Gastrocnemius medialis (tissue), 4 donors: ENCODE data around the gene APOA1. TPM values are rescaled to one million over a fixed set of nuclear protein-coding genes. Genes with fewer than 3 reads are reported as not detected.

Experiments
- ATAC-seq, 2 donors: fragments of 150-250 bp; one replicate each; pipeline ENCODE4 v1.9.1; 2016
- DNase-seq, 2 donors: peaks; one replicate each; pipeline ENCODE4 v3.0.0-alpha.2; 2019
- H3K27ac ChIP-seq, 4 donors: fragments of 200-600 bp; sonication (generic); 1 replicate in 1 of 4; 2 replicates in 3 of 4; pipeline ENCODE4 v1.5.1; 2016 to 2018; ENCODE audit warnings: mild to moderate bottlenecking in 2 of 4, moderate library complexity in 1 of 4
- H3K27me3 ChIP-seq, 3 donors: fragments of 200-600 bp; sonication (generic) in 2 of 3; 1 replicate in 1 of 3; 2 replicates in 2 of 3; pipeline versions ENCODE4 v1.5.1 to v1.6.0; 2016 to 2019; ENCODE audit warnings: mild to moderate bottlenecking in 1 of 3, moderate library complexity in 1 of 3
- H3K36me3 ChIP-seq, 2 donors: fragments of 200-600 bp; sonication (generic) in 1 of 2; one replicate each; pipeline ENCODE4 v1.5.1; 2017 to 2018
- H3K4me1 ChIP-seq, 2 donors: fragments of 200-600 bp; sonication (generic) in 1 of 2; one replicate each; pipeline ENCODE4 v1.5.1; 2016 to 2017; ENCODE audit warnings: mild to moderate bottlenecking in 2 of 2
- H3K4me3 ChIP-seq, 4 donors: fragments of 200-600 bp; sonication (generic) in 3 of 4; 1 replicate in 1 of 4; 2 replicates in 3 of 4; pipeline ENCODE4 v1.5.1; 2016 to 2019; ENCODE audit warnings: mild to moderate bottlenecking in 2 of 4
- H3K9me3 ChIP-seq, 3 donors: fragments of 200-600 bp; sonication (generic) in 2 of 3; 1 replicate in 1 of 3; 2 replicates in 2 of 3; pipeline ENCODE4 v1.5.1; 2016 to 2019
- POLR2A ChIP-seq, 2 donors: fragments of 450-650 bp; IDR thresholded peaks; one replicate each; pipeline ENCODE4 v1.6.1; 2017; ENCODE audit warnings: antibody characterized with exemption in 2 of 2, mild to moderate bottlenecking in 2 of 2, moderate library complexity in 2 of 2
- in situ Hi-C, 4 donors: fragments of 200-750 bp; cut with MboI; loops; one replicate each; pipeline versions ENCODE4 v1.15.0 to v1.8.0; 2017; ENCODE audit warnings: low sequenced_read_pairs in 4 of 4
- intact Hi-C: fragments of 100-400 bp; cut with DNase I; formaldehyde crosslinking; loops from one replicate; pipeline ENCODE4 v1.15.1; 2023; ENCODE audit warnings: low total_unique reads
- total RNA-seq, 4 donors: library from RNA; depleted of rRNA; stranded (reverse); fragments of >200 nt; gene quantifications; one replicate each; pipeline versions ENCODE4 v1.1.0 to v1.2.3, GENCODE V29; 2016
- TF ChIP-seq, protein P1 (sequence below), 5 experiments: fragments of 450-650 bp in 3 of 5; fragments of 200-600 bp in 2 of 5; sonication (generic) in 2 of 5; IDR thresholded peaks in 4 of 5; conservative IDR thresholded peaks in 1 of 5; 1 replicate in 4 of 5; 2 replicates in 1 of 5; pipeline ENCODE4 v1.5.1; 2016 to 2019; ENCODE audit warnings: antibody characterized with exemption in 5 of 5, mild to moderate bottlenecking in 3 of 5, moderate library complexity in 3 of 5

APOA1 gene
- total RNA-seq, 4 donors from 2014 or later, result 0.56 to 35.8 (median 18.2) TPM; not detected in 1

DNA sequence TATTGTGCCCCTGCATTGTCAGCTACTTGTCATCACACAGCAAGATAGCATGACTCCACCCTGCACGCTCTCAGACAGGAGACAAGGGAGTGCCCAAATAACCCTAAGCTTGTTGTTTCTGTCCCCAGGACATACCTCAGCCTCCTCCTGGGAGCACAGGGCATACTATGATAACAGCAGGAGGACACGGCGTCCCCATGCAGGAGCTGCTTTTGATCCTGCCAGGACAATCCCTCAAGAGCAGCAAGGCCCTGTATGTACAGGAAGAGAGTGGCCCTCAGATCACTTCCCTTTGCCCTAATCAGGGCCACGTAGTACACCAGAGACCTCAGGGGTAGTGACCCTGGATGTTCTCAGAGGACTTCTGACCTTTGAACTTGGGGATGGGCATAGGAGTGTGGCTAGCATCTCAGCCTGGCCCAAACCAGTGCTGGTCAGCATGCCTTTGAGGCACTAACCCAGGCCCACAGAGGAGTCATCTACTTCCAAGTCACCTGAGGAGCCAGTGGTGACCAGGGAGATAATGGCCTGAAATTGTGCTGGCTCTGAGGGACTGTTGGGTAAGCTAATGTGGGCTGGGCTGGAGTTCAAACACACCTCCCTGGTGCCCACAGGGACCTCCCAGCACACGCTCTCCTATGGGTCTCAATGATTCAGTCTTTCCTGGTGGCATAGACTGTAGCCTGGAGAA, 23.5 kb downstream of the APOA1 start:
- Histone ChIP-seq H3K9me3 (no peaks in the 10 kb centered on the region), H3K4me1 (peaks cover 0 to 16% of the 10 kb centered on the region in 2 donors), H3K36me3 (no peaks in the 10 kb centered on the region), H3K4me3 (no peak overlapping the region), H3K27ac (peak overlapping the region; percentile 59 to 75 (median 69)), H3K27me3 (no peaks in the 10 kb centered on the region)
- ATAC-seq (peak; percentile 77 to 79), DNase-seq (peak in 1 of 2 donors; percentile 40)
- intact Hi-C loops, result no loop called here
- no peak for TF ChIP-seq POLR2A (IDR thresholded peaks at IDR 0.05)
- TF ChIP-seq, protein P1, sequence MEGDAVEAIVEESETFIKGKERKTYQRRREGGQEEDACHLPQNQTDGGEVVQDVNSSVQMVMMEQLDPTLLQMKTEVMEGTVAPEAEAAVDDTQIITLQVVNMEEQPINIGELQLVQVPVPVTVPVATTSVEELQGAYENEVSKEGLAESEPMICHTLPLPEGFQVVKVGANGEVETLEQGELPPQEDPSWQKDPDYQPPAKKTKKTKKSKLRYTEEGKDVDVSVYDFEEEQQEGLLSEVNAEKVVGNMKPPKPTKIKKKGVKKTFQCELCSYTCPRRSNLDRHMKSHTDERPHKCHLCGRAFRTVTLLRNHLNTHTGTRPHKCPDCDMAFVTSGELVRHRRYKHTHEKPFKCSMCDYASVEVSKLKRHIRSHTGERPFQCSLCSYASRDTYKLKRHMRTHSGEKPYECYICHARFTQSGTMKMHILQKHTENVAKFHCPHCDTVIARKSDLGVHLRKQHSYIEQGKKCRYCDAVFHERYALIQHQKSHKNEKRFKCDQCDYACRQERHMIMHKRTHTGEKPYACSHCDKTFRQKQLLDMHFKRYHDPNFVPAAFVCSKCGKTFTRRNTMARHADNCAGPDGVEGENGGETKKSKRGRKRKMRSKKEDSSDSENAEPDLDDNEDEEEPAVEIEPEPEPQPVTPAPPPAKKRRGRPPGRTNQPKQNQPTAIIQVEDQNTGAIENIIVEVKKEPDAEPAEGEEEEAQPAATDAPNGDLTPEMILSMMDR (IDR thresholded peaks at IDR 0.05 in 4 of 5, conservative IDR thresholded peaks at IDR 0.05 in 1 of 5), result no peak
- in situ Hi-C loops, result no loop called here

GRCh38 chr11:116813170-116813569, 24.3 kb downstream of the APOA1 start:
- no peak for ATAC-seq

GRCh38 chr11:116812109-116812508, 25.3 kb downstream of the APOA1 start:
- Histone ChIP-seq H3K4me3 (no peak overlapping the region), H3K9me3 (no peaks in the 10 kb centered on the region), H3K36me3 (no peaks in the 10 kb centered on the region), H3K4me1 (peaks cover 0 to 16% of the 10 kb centered on the region in 2 donors), H3K27me3 (no peaks in the 10 kb centered on the region), H3K27ac (no peak overlapping the region)
- DNase-seq, result no peak
- no peak for ATAC-seq
- in situ Hi-C loops (no loop called here), intact Hi-C loops (no loop called here)
- no peak for TF ChIP-seq POLR2A (IDR thresholded peaks at IDR 0.05)
- TF ChIP-seq, protein P1 (IDR thresholded peaks at IDR 0.05 in 4 of 5, conservative IDR thresholded peaks at IDR 0.05 in 1 of 5), result no peak

More at GRCh38 chr11:116813170-116813569, 24.3 kb downstream of the APOA1 start:
- H3K36me3 ChIP-seq, result no peaks in the 10 kb centered on the region
- H3K4me1 ChIP-seq, result peaks cover 0 to 16% of the 10 kb centered on the region in 2 donors
- TF ChIP-seq, protein P1 (IDR thresholded peaks at IDR 0.05 in 4 of 5, conservative IDR thresholded peaks at IDR 0.05 in 1 of 5), result no peak
- no peak for TF ChIP-seq POLR2A (IDR thresholded peaks at IDR 0.05)
- no peak for DNase-seq
- H3K4me3 ChIP-seq, result no peak overlapping the region
- H3K9me3 ChIP-seq, result no peaks in the 10 kb centered on the region
- intact Hi-C loops, result no loop called here
- no peaks in the 10 kb centered on the region for H3K27me3 ChIP-seq
- in situ Hi-C loops, result no loop called here
- H3K27ac ChIP-seq, result peak overlapping the region in 1 of 4 donors; percentile 75

DNA sequence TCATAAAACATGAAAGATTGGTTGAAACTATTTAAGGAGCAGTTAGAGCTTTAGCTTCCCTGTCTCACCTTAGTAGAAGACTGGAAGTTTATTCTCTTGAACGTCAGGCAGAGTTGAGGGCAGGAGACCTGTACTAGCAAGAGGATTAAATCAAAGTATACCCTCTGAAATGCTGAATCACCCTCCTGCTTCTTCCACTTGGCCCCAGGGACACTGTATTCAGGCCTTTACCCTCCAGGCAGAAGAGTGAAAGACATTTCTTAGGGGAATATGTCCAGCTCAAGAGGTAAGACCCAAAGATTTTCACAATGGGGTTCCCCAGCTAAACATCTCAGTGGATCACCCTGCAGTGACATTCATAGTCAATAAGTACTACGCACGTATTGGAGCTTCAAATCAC, 26.2 kb downstream of the APOA1 start:
- H3K27ac ChIP-seq, result peak overlapping the region in 1 of 4 donors; percentile 3
- in situ Hi-C loops (no loop called here), intact Hi-C loops (no loop called here)
- H3K4me3 ChIP-seq, result no peak overlapping the region
- ATAC-seq (no peak), DNase-seq (no peak)
- H3K36me3 ChIP-seq, result no peaks in the 10 kb centered on the region
- no peaks in the 10 kb centered on the region for H3K9me3 ChIP-seq
- H3K27me3 ChIP-seq, result no peaks in the 10 kb centered on the region
- TF ChIP-seq, protein P1 (IDR thresholded peaks at IDR 0.05 in 4 of 5, conservative IDR thresholded peaks at IDR 0.05 in 1 of 5), result no peak
- TF ChIP-seq POLR2A (IDR thresholded peaks at IDR 0.05), result no peak
- H3K4me1 ChIP-seq, result peaks cover 0 to 16% of the 10 kb centered on the region in 2 donors
